Measurements from ENCODE around the gene FXYD5.

- TF ChIP-seq CTCF (IDR thresholded peaks at IDR 0.05), result no peak
- no peak for TF ChIP-seq POLR2A (IDR thresholded peaks at IDR 0.05)
Observed at GRCh38 chr19:35155981-35156672, 1.6 kb downstream of the FXYD5 start.

Data from body of pancreas (tissue), 4 donors.